NCI-H1436 treated with DMSO at 0.1 percent for 48 hours (cell line): ENCODE measurements around the gene PAK1.
"Not testable (repeated sequence)": the region's sequence is repeated elsewhere in the genome, so short reads cannot be mapped to it uniquely, and the experiment has no call there.

Experiments
- DNase-seq: peaks from one replicate; lab custom pipeline; 2025; lab: John Stamatoyannopoulos, UW

Gene PAK1

GRCh38 chr11:77303328-77303727 is 170.6 kb downstream of the PAK1 start:
- no peak for DNase-seq

GRCh38 chr11:77302752-77303151 is 171.1 kb downstream of the PAK1 start:
- DNase-seq = no peak

GRCh38 chr11:77301510-77301909 is 172.4 kb downstream of the PAK1 start, which contains the start of gene GDPD4:
Gene GDPD4 (minus strand): TSS chr11:77301686. CDS start chr11:77285137, 16,549 bp downstream.
- DNase-seq = no peak

- no peak for DNase-seq
Observed at GRCh38 chr11:77300695-77301094, 173.2 kb downstream of the PAK1 start.

GRCh38 chr11:77300028-77300427 is 173.9 kb downstream of the PAK1 start:
- DNase-seq = not testable (repeated sequence)

GRCh38 chr11:77299528-77299993 is 174.3 kb downstream of the PAK1 start:
- no peak for DNase-seq

GRCh38 chr11:77294040-77294439 is 179.9 kb downstream of the PAK1 start:
- DNase-seq = no peak

- no peak for DNase-seq
Observed at GRCh38 chr11:77289737-77290136, 184.2 kb downstream of the PAK1 start.

- no peak for DNase-seq
Observed at GRCh38 chr11:77287615-77288273, 186.2 kb downstream of the PAK1 start.

GRCh38 chr11:77287136-77287535 is 186.8 kb downstream of the PAK1 start:
- no peak for DNase-seq

- no peak for DNase-seq
Observed at GRCh38 chr11:77284476-77285468, 189.1 kb downstream of the PAK1 start.

GRCh38 chr11:77283101-77283500 is 190.8 kb downstream of the PAK1 start:
- no peak for DNase-seq

- no peak for DNase-seq
Observed at GRCh38 chr11:77278595-77279506, 195.0 kb downstream of the PAK1 start.

GRCh38 chr11:77276271-77276670 is 197.6 kb downstream of the PAK1 start:
- DNase-seq = no peak
